GM18508 (cell line): ENCODE measurements around the gene ESR2.
"Not testable (repeated sequence)": the region's sequence is repeated elsewhere in the genome, so short reads cannot be mapped to it uniquely, and the experiment has no call there.

Source experiments
- ATAC-seq: cut with Tn5 transposase; IDR thresholded peaks from one replicate; pipeline ENCODE4 v1.9.1; 2021; ENCODE audit warnings: moderate number of reproducible peaks; ENCODE audit not compliant: insufficient read depth, unreplicated experiment

ESR2 gene

GRCh38 chr14:64227856-64228255 lies 66.3 kb downstream of the ESR2 start:
- ATAC-seq: no peak

- no peak for ATAC-seq
These were observed 68.9 kb downstream of the ESR2 start for GRCh38 chr14:64225151-64225757.

- ATAC-seq: no peak
These were observed 72.7 kb downstream of the ESR2 start for GRCh38 chr14:64221391-64222003.

GRCh38 chr14:64220466-64220865 lies 73.7 kb downstream of the ESR2 start:
- ATAC-seq: no peak

GRCh38 chr14:64220056-64220455 lies 74.1 kb downstream of the ESR2 start:
- ATAC-seq: no peak

- no peak for ATAC-seq
These were observed 75.6 kb downstream of the ESR2 start for GRCh38 chr14:64218344-64219240.

- no peak for ATAC-seq
These were observed 76.3 kb downstream of the ESR2 start for GRCh38 chr14:64217834-64218233.

- ATAC-seq: no peak
These were observed 76.9 kb downstream of the ESR2 start for GRCh38 chr14:64217308-64217707.

GRCh38 chr14:64215978-64216377 lies 78.2 kb downstream of the ESR2 start:
- ATAC-seq: no peak

- ATAC-seq: no peak
These were observed 78.9 kb downstream of the ESR2 start for GRCh38 chr14:64215274-64215673.

- no peak for ATAC-seq
These were observed 80.2 kb downstream of the ESR2 start for GRCh38 chr14:64213853-64214570.

GRCh38 chr14:64213086-64213485 lies 81.1 kb downstream of the ESR2 start:
- no peak for ATAC-seq

GRCh38 chr14:64212666-64213065 lies 81.5 kb downstream of the ESR2 start:
- ATAC-seq: no peak

- not testable (repeated sequence) for ATAC-seq
These were observed 83.3 kb downstream of the ESR2 start for GRCh38 chr14:64210912-64211311.

- ATAC-seq: no peak
These were observed 84.0 kb downstream of the ESR2 start for GRCh38 chr14:64210216-64210615.

GRCh38 chr14:64209444-64210131 lies 84.6 kb downstream of the ESR2 start:
- no peak for ATAC-seq

- no peak for ATAC-seq
These were observed 85.2 kb downstream of the ESR2 start for GRCh38 chr14:64208981-64209380.

- no peak for ATAC-seq
These were observed 85.9 kb downstream of the ESR2 start for GRCh38 chr14:64208261-64208660.

GRCh38 chr14:64203366-64204006 lies 90.7 kb downstream of the ESR2 start:
- no peak for ATAC-seq

GRCh38 chr14:64202716-64203115 lies 91.5 kb downstream of the ESR2 start:
- no peak for ATAC-seq
